ENCODE data around the gene CAPN2.

- TF ChIP-seq CTCF (tag by site-specific recombination; IDR thresholded peaks at IDR 0.05) (no peak), ZNF623 (tag by site-specific recombination; IDR thresholded peaks at IDR 0.05) (no peak)
These were observed 29.8 kb upstream of the CAPN2 start for GRCh38 chr1:223682502-223682901.

Measured in HEK293 (cell line).